ENCODE measurements around the gene SRGAP2B.
"Not testable (repeated sequence)": the region's sequence is repeated elsewhere in the genome, so short reads cannot be mapped to it uniquely, and the experiment has no call there.

Gene SRGAP2B

GRCh38 chr1:145041519-145041918, 53.6 kb downstream of the SRGAP2B start:
- not testable (repeated sequence) for DNase-seq (ENCODE audit: low read depth)

GRCh38 chr1:145036019-145036418, 59.1 kb downstream of the SRGAP2B start:
- not testable (repeated sequence) for DNase-seq (ENCODE audit: low read depth)

- DNase-seq (ENCODE audit: low read depth): not testable (repeated sequence)
These were observed 61.6 kb downstream of the SRGAP2B start for GRCh38 chr1:145033523-145033922.

- not testable (repeated sequence) for DNase-seq (ENCODE audit: low read depth)
These were observed 67.9 kb downstream of the SRGAP2B start for GRCh38 chr1:145027251-145027650.

DNA sequence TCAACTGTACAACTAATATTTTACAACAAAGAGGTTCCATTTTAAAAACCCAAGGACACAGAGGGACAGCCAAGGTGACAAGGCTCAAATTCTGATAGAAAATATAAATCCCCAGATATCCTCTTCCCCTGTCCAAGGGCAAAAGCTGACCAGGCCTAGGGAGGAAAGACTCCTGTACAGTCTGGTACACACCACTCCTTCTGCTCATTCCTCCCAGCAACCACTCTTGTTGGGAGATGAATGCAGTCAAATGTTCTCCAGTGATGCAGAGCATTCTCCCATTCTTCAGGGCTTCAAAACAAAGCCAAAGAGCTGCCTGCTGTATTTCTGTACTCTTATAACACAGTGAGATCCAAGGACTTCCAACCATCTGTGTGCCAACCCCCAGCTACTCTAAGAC, 69.8 kb downstream of the SRGAP2B start:
- not testable (repeated sequence) for DNase-seq (ENCODE audit: low read depth)

GRCh38 chr1:145022259-145022658, 72.9 kb downstream of the SRGAP2B start:
- not testable (repeated sequence) for DNase-seq (ENCODE audit: low read depth)

DNA sequence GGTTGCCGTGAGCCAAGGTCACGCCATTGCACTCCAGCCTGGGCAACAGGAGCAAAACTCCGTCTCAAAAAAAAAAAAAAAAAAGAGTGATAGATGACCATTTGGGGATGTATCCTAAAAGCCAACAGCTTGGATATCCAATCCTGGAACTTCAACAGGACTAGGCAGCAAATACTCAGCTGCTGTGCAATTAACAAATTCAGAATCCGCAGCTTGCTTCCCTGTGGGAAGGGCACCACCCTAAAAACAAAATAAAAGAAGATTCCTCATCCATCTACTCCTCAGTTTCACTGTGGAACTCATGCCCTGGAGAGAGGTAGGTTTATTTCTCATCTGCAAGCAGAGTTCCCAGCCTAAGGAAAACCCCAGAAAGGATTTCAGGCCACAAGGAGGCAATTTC, 73.4 kb downstream of the SRGAP2B start:
- not testable (repeated sequence) for DNase-seq (ENCODE audit: low read depth)

DNA sequence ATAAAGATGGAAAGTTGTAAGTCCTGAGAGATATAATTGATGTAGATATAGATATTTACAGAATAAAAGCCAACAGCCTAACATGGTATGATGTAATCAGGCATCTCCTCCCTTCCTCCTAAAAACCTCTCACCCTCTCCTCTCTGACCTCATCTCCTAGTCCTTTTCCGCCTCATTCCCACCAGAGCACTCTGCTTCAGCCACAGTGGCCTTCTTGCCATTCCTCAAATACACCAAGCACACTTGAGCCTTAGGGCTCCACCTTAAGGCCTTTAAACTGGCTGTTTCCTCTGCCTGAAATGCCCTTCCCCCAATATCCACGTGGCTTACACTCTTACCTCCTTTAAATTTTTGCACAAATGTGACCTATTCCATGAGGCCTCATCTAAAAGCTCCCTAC, 75.4 kb downstream of the SRGAP2B start:
- DNase-seq (ENCODE audit: low read depth): not testable (repeated sequence)

- DNase-seq (ENCODE audit: low read depth): not testable (repeated sequence)
These were observed 77.4 kb downstream of the SRGAP2B start for GRCh38 chr1:145017725-145018124.

DNA sequence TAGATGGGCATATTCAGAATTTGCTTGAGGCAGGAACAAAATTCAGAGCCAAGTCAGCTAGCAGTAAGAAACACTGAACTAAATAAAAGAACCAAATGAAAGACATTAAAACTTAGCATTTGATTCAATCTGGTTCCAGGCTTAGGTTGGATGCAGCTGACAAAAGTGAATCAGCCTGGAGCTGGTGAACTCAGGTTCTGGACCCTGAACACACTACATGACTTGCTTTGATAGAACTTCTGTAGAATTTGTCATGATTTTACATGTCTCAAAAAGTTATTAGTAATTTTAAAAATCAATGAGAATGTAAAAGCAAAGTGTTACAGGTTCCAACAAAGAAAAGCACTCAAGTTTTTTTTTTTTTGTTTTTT, 78.7 kb downstream of the SRGAP2B start:
- not testable (repeated sequence) for DNase-seq (ENCODE audit: low read depth)

GRCh38 chr1:145015744-145016491, 79.2 kb downstream of the SRGAP2B start:
- not testable (repeated sequence) for DNase-seq (ENCODE audit: low read depth)

DNA sequence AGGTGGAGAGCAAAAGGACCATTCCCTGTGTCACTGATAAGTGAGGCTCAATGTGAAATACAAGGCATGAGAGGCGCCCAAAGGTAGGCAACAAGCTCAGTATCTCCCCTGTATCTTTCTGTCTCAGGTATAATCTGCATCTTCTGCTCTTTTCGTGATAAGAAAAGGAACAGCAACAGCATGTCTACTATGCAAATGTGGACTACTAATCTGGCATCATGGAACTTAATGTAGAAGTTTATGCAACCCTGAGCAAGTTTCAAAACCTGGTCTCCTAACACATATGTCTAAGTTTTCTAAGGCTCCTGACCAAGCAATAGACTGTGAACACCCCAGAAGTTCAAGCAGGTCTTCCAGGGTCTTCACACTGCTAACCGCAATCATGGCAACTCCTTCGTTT, 81.8 kb downstream of the SRGAP2B start:
- DNase-seq (ENCODE audit: low read depth): not testable (repeated sequence)

DNA sequence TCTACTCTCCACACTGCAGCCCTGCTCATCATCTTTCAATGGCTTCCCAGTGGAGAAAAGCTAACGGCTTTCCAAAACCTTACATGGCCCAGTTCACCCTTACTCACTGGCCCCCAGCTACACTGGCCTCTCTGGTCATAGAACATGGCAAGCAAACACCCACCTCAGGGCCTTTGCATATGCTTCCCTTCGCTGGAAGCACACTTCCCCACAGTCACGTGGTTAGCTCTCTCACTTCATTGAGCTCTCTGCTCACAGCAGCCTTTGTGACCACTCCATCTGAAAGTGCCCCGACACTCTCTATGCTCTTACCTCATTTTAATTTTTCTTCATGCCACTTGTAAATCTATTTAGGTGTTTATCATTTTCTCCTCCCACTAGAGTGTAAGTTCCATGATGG, 83.3 kb downstream of the SRGAP2B start:
- DNase-seq (ENCODE audit: low read depth): not testable (repeated sequence)

DNA sequence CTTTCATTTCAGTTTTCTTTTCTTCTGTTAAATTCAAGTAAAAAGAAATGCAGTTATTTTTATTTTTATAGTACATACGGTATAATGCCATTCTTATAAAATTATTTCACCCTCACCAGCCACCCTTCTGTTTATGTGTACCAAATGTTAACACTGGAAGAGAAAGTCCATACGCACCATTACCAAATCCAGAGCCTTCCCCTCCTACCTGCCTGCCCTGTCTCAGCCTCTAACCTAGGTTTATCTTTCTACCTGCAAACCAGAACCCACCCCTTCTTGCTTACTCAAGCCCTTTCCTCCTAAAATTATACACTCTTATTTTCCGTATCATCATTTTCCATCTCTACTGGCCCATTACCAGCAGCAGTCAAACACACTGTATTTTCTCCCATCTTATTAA, 84.5 kb downstream of the SRGAP2B start:
- not testable (repeated sequence) for DNase-seq (ENCODE audit: low read depth)

- DNase-seq (ENCODE audit: low read depth): not testable (repeated sequence)
These were observed 85.2 kb downstream of the SRGAP2B start for GRCh38 chr1:145009928-145010327.

DNA sequence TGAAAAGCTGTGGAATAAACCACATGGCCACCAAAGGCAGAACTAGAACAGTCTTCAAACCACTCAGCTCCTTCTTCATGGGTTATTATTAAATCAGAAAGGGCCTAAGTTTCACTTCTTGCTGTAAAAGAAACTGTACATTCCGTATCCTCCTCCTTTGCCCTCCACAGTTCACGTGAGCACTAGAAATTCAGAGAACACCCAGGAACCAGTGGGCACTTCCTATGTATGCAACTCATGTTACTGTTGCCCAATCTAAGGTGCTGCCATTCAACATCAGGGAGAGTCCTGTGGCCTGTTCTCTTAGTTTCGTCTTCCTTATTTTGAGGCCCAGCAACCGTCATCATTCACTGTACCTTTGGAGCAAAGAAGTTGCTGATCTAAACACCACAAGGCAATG, 86.7 kb downstream of the SRGAP2B start:
- DNase-seq (ENCODE audit: low read depth): not testable (repeated sequence)

GRCh38 chr1:145005142-145005541, 90.0 kb downstream of the SRGAP2B start:
- DNase-seq (ENCODE audit: low read depth): not testable (repeated sequence)

GRCh38 chr1:145001381-145001780, 93.7 kb downstream of the SRGAP2B start:
- DNase-seq (ENCODE audit: low read depth): not testable (repeated sequence)

DNA sequence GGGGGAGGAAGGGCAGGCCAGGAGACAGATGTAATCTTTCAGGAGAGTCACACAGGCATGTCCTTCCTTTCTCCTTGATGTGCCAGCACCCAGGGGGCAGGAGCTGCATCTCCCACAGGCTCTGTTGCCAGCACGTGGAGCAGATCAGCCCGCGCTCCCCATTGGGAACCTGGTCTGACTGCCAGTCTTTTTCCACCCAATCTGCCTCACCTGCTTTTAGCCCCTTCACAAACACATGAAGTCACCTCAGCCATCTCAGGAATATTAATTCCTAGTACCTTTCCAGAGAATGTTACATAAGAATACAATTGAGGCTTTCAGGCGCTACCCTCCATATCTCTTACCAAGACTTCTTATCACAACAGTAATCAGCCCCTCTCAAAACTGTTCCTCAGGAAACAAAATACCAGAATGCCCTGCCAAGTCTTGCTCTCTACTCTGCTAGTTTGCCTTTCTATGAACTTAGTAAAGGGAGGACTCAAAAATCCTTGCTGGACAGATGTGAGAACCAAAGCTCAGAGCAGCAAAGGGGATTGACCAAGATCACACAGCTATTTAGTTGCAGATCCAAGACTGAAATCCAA, 94.3 kb downstream of the SRGAP2B start:
- DNase-seq (ENCODE audit: low read depth): not testable (repeated sequence)

GRCh38 chr1:145000074-145000742, 94.9 kb downstream of the SRGAP2B start:
- not testable (repeated sequence) for DNase-seq (ENCODE audit: low read depth)

- DNase-seq (ENCODE audit: low read depth): not testable (repeated sequence)
These were observed 96.2 kb downstream of the SRGAP2B start for GRCh38 chr1:144998981-144999273.

GRCh38 chr1:144998134-144998980, 96.8 kb downstream of the SRGAP2B start:
- not testable (repeated sequence) for DNase-seq (ENCODE audit: low read depth)

Measured in activated T-cell treated with anti-CD3 and anti-CD28 coated beads for 48 hours (primary cell).